VCaP (cell line): Measurements from ENCODE around the gene MED1.

Experiments
- H3K27ac ChIP-seq: fragments of 450-650 bp; 2 replicates; pipeline ENCODE4 v1.5.1; 2017
- CTCF ChIP-seq: fragments of 450-650 bp; conservative IDR thresholded peaks from 2 replicates; pipeline ENCODE4 v1.5.1; 2017; ENCODE audit warnings: mild to moderate bottlenecking, moderate library complexity

The MED1 gene

GRCh38 chr17:39405436-39405835, 45.6 kb downstream of the MED1 start:
- H3K27ac ChIP-seq, result no peak overlapping the region

GRCh38 chr17:39404542-39405378, 46.3 kb downstream of the MED1 start:
- TF ChIP-seq CTCF, result no peak
- no peak overlapping the region for H3K27ac ChIP-seq

More at GRCh38 chr17:39405436-39405835, 45.6 kb downstream of the MED1 start:
- no peak for TF ChIP-seq CTCF

GRCh38 chr17:39402890-39403605, 48.0 kb downstream of the MED1 start:
- H3K27ac ChIP-seq, result no peak overlapping the region
- TF ChIP-seq CTCF, result no peak

- peak overlapping the region; percentile 90 for H3K27ac ChIP-seq
- TF ChIP-seq CTCF, result no peak
Measured at GRCh38 chr17:39402244-39402889, 48.7 kb downstream of the MED1 start.

- no peak for TF ChIP-seq CTCF
- H3K27ac ChIP-seq, result peak within 1 kb of the TSS; percentile 90
Measured at GRCh38 chr17:39401412-39402243, 49.4 kb downstream of the MED1 start, which contains the start of gene FBXL20. Gene FBXL20, minus strand, starts transcription at chr17:39401626. Its CDS starts 224 bp downstream, at chr17:39401402.

- TF ChIP-seq CTCF, result no peak
- peak overlapping the region; percentile 90 for H3K27ac ChIP-seq
Measured at GRCh38 chr17:39400547-39401411, 50.3 kb downstream of the MED1 start.
